Left lung (tissue), 10 donors: ENCODE results near the gene EDA2R. TPM values are rescaled to one million over a fixed set of nuclear protein-coding genes. Genes with fewer than 3 reads are reported as not detected.

Source experiments
- ATAC-seq: fragments of 200-7000 bp; cut with Tn5 transposase; one replicate; pipeline ENCODE4 v1.9.1; 2020; ENCODE audit warnings: moderate library complexity
- DNase-seq, 4 donors: peaks; one replicate each; pipeline ENCODE4 v3.0.0-alpha.2; 2013 to 2020
- H3K27ac ChIP-seq, 2 donors: fragments of 200-600 bp; sonication (generic) in 1 of 2; one replicate each; pipeline versions ENCODE4 v1.5.0 to v1.8.0; 2020 to 2021
- H3K27me3 ChIP-seq, 2 donors: fragments of 200-600 bp; sonication (generic) in 1 of 2; one replicate each; pipeline versions ENCODE4 v1.5.0 to v1.8.0; 2020 to 2021
- H3K36me3 ChIP-seq, 2 donors: fragments of 200-600 bp; sonication (generic) in 1 of 2; one replicate each; pipeline versions ENCODE4 v1.5.0 to v1.8.0; 2020 to 2021
- H3K4me1 ChIP-seq, 2 donors: fragments of 200-600 bp; one replicate each; pipeline ENCODE4 v1.8.0; 2021
- H3K4me3 ChIP-seq, 2 donors: fragments of 200-600 bp; sonication (generic) in 1 of 2; one replicate each; pipeline versions ENCODE4 v1.5.0 to v1.8.0; 2020 to 2021; ENCODE audit warnings: mild to moderate bottlenecking in 1 of 2
- H3K9me3 ChIP-seq, 2 donors: fragments of 200-600 bp; sonication (generic) in 1 of 2; one replicate each; pipeline versions ENCODE4 v1.5.0 to v1.8.0; 2020 to 2021
- CTCF ChIP-seq, 2 donors: fragments of 200-600 bp; sonication (generic) in 1 of 2; IDR thresholded peaks; one replicate each; pipeline versions ENCODE4 v1.5.0 to v1.8.0; 2021; ENCODE audit warnings: antibody characterized with exemption in 2 of 2
- intact Hi-C, 2 donors: fragments of 100-400 bp; cut with DNase I; formaldehyde crosslinking; loops; one replicate each; pipeline versions ENCODE4 v1.11.2 to v1.14.2; 2022
- polyA plus RNA-seq, 6 donors: library from polyadenylated mRNA; unstranded; fragments of 120-200 nt; gene quantifications; one replicate each; pipeline ENCODE4 v1.2.1, GENCODE V29; 2013; ENCODE audit not compliant: insufficient read length in 6 of 6
- total RNA-seq, 2 donors: library from RNA; stranded (reverse); fragmentation: NEBNext Ultra II Directional; extraction: Animal tissue kit (Norgen Biotek cat#: 25700); gene quantifications; one replicate each; pipeline ENCODE4 v1.2.1, GENCODE V29; 2021
- donor health status: DM: no; HTN: yes; CAD: no.
- donor health status: DM: no; HTN: no; CAD: no.

The EDA2R gene
- total and polyA plus RNA-seq, 8 donors = 0.63 to 7.9 (median 1.2) TPM

- Histone ChIP-seq H3K36me3 (no peaks in the 10 kb centered on the region), H3K27me3 (no peaks in the 10 kb centered on the region), H3K4me1 (no peaks in the 10 kb centered on the region), H3K4me3 (no peak overlapping the region), H3K27ac (no peak overlapping the region), H3K9me3 (no peaks in the 10 kb centered on the region)
- ATAC-seq (no peak), DNase-seq (no peak)
- no peak for TF ChIP-seq CTCF (IDR thresholded peaks at IDR 0.05)
- intact Hi-C loops = no loop called here
Observed at GRCh38 chrX:66676413-66676812, 37.5 kb upstream of the EDA2R start.

- DNase-seq = no peak
- H3K27ac ChIP-seq = no peak overlapping the region
- no peak for TF ChIP-seq CTCF (IDR thresholded peaks at IDR 0.05)
Observed at GRCh38 chrX:66675541-66675940, 36.7 kb upstream of the EDA2R start.

GRCh38 chrX:66674506-66674905 lies 35.6 kb upstream of the EDA2R start:
- no peak for TF ChIP-seq CTCF (IDR thresholded peaks at IDR 0.05)
- intact Hi-C loops = no loop called here
- H3K27me3 ChIP-seq = no peaks in the 10 kb centered on the region
- no peaks in the 10 kb centered on the region for H3K36me3 ChIP-seq
- DNase-seq (no peak), ATAC-seq (no peak)
- no peaks in the 10 kb centered on the region for H3K4me1 ChIP-seq
- H3K4me3 ChIP-seq = no peak overlapping the region
- H3K27ac ChIP-seq = no peak overlapping the region
- no peaks in the 10 kb centered on the region for H3K9me3 ChIP-seq

More at GRCh38 chrX:66675541-66675940, 36.7 kb upstream of the EDA2R start:
- no peak for ATAC-seq
- H3K4me3 ChIP-seq = no peak overlapping the region
- H3K36me3 ChIP-seq = no peaks in the 10 kb centered on the region
- intact Hi-C loops = no loop called here
- no peaks in the 10 kb centered on the region for H3K27me3 ChIP-seq
- no peaks in the 10 kb centered on the region for H3K9me3 ChIP-seq
- H3K4me1 ChIP-seq = no peaks in the 10 kb centered on the region

GRCh38 chrX:66672106-66672505 lies 33.2 kb upstream of the EDA2R start:
- no peak for ATAC-seq
- Histone ChIP-seq H3K4me3 (no peak overlapping the region), H3K27ac (no peak overlapping the region), H3K27me3 (no peaks in the 10 kb centered on the region), H3K9me3 (no peaks in the 10 kb centered on the region), H3K4me1 (no peaks in the 10 kb centered on the region), H3K36me3 (no peaks in the 10 kb centered on the region)
- DNase-seq = no peak
- intact Hi-C loops = no loop called here
- TF ChIP-seq CTCF (IDR thresholded peaks at IDR 0.05) = no peak

- no peak overlapping the region for H3K27ac ChIP-seq
- intact Hi-C loops = no loop called here
- no peaks in the 10 kb centered on the region for H3K4me1 ChIP-seq
- TF ChIP-seq CTCF (IDR thresholded peaks at IDR 0.05) = no peak
- ATAC-seq (no peak), DNase-seq (no peak)
- no peaks in the 10 kb centered on the region for H3K27me3 ChIP-seq
- no peaks in the 10 kb centered on the region for H3K9me3 ChIP-seq
- H3K36me3 ChIP-seq = no peaks in the 10 kb centered on the region
- H3K4me3 ChIP-seq = no peak overlapping the region
Observed at GRCh38 chrX:66654411-66654810, 15.5 kb upstream of the EDA2R start.
